Gastroesophageal sphincter (tissue), 4 donors: Measurements from ENCODE around the gene KLHL30. TPM values are rescaled to one million over a fixed set of nuclear protein-coding genes. Genes with fewer than 3 reads are reported as not detected.

ENCODE experiments used
- ATAC-seq: fragments of 150-250 bp; one replicate; pipeline ENCODE4 v1.9.1; 2016; ENCODE audit warnings: mild to moderate bottlenecking, moderate library complexity
- H3K27ac ChIP-seq, 4 donors: fragments of 200-600 bp; sonication (generic) in 3 of 4; 1 replicate in 3 of 4; 2 replicates in 1 of 4; pipeline ENCODE4 v1.5.1; 2016 to 2019
- H3K27me3 ChIP-seq: fragments of 200-600 bp; sonication (generic); one replicate; pipeline ENCODE4 v1.5.1; 2019
- H3K36me3 ChIP-seq, 2 donors: fragments of 200-600 bp; sonication (generic); one replicate each; pipeline ENCODE4 v1.5.1; 2019; ENCODE audit warnings: control low read depth in 1 of 2
- H3K4me1 ChIP-seq, 3 donors: fragments of 200-600 bp; sonication (generic); 1 replicate in 2 of 3; 2 replicates in 1 of 3; pipeline ENCODE4 v1.5.1; 2016 to 2019; ENCODE audit warnings: control low read depth in 2 of 3
- H3K4me3 ChIP-seq, 2 donors: fragments of 200-600 bp; sonication (generic); one replicate each; pipeline ENCODE4 v1.5.1; 2019; ENCODE audit warnings: mild to moderate bottlenecking in 1 of 2, moderate library complexity in 1 of 2
- H3K9me3 ChIP-seq, 3 donors: fragments of 200-600 bp; sonication (generic); one replicate each; pipeline ENCODE4 v1.5.1; 2017 to 2019; ENCODE audit warnings: control low read depth in 2 of 3
- EP300 ChIP-seq: sonication (generic); formaldehyde crosslinking; IDR thresholded peaks from one replicate; pipeline ENCODE4 v1.6.1; 2017; ENCODE audit warnings: antibody characterized with exemption, mild to moderate bottlenecking
- POLR2A ChIP-seq, 2 donors: fragments of 450-650 bp; IDR thresholded peaks; one replicate each; pipeline ENCODE4 v1.6.1; 2017; ENCODE audit warnings: antibody characterized with exemption in 2 of 2, mild to moderate bottlenecking in 2 of 2, moderate library complexity in 1 of 2
- POLR2AphosphoS5 ChIP-seq: sonication (generic); formaldehyde crosslinking; IDR thresholded peaks from one replicate; pipeline ENCODE4 v1.6.1; 2017; ENCODE audit warnings: antibody characterized with exemption
- WGBS, 2 donors: methylation state at CpG; one replicate each; pipeline ENCODE4 v1.1.5; 2018; ENCODE audit warnings: low coverage in 1 of 2; 5-methylcytosine and 5-hydroxymethylcytosine counted together
- total RNA-seq, 4 donors: library from RNA; depleted of rRNA; stranded (reverse); fragments of >200 nt; gene quantifications; one replicate each; pipeline ENCODE4 v1.1.0, GENCODE V29; 2016
- TF ChIP-seq, protein P1 (sequence below), 4 experiments: fragments of 200-600 bp in 2 of 4; fragments of 450-650 bp in 2 of 4; sonication (generic) in 1 of 4; IDR thresholded peaks; one replicate each; pipeline ENCODE4 v1.5.1; 2017 to 2019; ENCODE audit warnings: antibody characterized with exemption in 4 of 4, mild to moderate bottlenecking in 2 of 4, moderate library complexity in 2 of 4

Gene KLHL30
- total RNA-seq, 4 donors from 2014 or later, result 1.3 to 8.1 (median 3.7) TPM

- no peak for TF ChIP-seq POLR2AphosphoS5
- no peak for TF ChIP-seq POLR2A (IDR thresholded peaks at IDR 0.05)
- no peak for TF ChIP-seq EP300
- TF ChIP-seq, protein P1, sequence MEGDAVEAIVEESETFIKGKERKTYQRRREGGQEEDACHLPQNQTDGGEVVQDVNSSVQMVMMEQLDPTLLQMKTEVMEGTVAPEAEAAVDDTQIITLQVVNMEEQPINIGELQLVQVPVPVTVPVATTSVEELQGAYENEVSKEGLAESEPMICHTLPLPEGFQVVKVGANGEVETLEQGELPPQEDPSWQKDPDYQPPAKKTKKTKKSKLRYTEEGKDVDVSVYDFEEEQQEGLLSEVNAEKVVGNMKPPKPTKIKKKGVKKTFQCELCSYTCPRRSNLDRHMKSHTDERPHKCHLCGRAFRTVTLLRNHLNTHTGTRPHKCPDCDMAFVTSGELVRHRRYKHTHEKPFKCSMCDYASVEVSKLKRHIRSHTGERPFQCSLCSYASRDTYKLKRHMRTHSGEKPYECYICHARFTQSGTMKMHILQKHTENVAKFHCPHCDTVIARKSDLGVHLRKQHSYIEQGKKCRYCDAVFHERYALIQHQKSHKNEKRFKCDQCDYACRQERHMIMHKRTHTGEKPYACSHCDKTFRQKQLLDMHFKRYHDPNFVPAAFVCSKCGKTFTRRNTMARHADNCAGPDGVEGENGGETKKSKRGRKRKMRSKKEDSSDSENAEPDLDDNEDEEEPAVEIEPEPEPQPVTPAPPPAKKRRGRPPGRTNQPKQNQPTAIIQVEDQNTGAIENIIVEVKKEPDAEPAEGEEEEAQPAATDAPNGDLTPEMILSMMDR (IDR thresholded peaks at IDR 0.05), result no peak
- no peak within 1 kb of the TSS for H3K4me3 ChIP-seq
- no peak for ATAC-seq
- H3K4me1 ChIP-seq, result no peaks in the 10 kb centered on the region
- no peaks in the 10 kb centered on the region for H3K9me3 ChIP-seq
- no peaks in the 10 kb centered on the region for H3K36me3 ChIP-seq
- H3K27ac ChIP-seq, result peak within 1 kb of the TSS in 1 of 4 donors; percentile 33
- WGBS, 2 donors, result no CpG with 5 or more reads among the region's 38 CpGs
- no peaks in the 10 kb centered on the region for H3K27me3 ChIP-seq
These were observed 38.2 kb upstream of the KLHL30 start, which contains the start of gene ESPNL for GRCh38 chr2:238100049-238100820. ESPNL (plus strand) TSS chr2:238100340; CDS start chr2:238100420, 80 bp downstream.

- Histone ChIP-seq H3K27ac (no peak overlapping the region), H3K27me3 (no peaks in the 10 kb centered on the region), H3K4me3 (no peak overlapping the region), H3K4me1 (no peaks in the 10 kb centered on the region), H3K36me3 (no peaks in the 10 kb centered on the region), H3K9me3 (no peaks in the 10 kb centered on the region)
- no peak for ATAC-seq
- TF ChIP-seq POLR2AphosphoS5, result no peak
- no peak for TF ChIP-seq POLR2A (IDR thresholded peaks at IDR 0.05)
- TF ChIP-seq EP300, result no peak
- TF ChIP-seq, protein P1 (IDR thresholded peaks at IDR 0.05), result no peak
- WGBS, 2 donors, result 100% methylated on average over 1 of the region's 28 CpGs; no CpG with 5 or more reads in 1 of the 2 donors
These were observed 37.4 kb upstream of the KLHL30 start for GRCh38 chr2:238100821-238101771.

GRCh38 chr2:238101891-238102841 is 36.3 kb upstream of the KLHL30 start:
- H3K4me1 ChIP-seq, result no peaks in the 10 kb centered on the region
- peaks cover 2% of the 10 kb centered on the region for H3K27me3 ChIP-seq
- no peaks in the 10 kb centered on the region for H3K9me3 ChIP-seq
- H3K4me3 ChIP-seq, result no peak overlapping the region
- H3K36me3 ChIP-seq, result no peaks in the 10 kb centered on the region
- TF ChIP-seq, protein P1 (IDR thresholded peaks at IDR 0.05), result no peak
- TF ChIP-seq POLR2A (IDR thresholded peaks at IDR 0.05) (no peak), EP300 (no peak), POLR2AphosphoS5 (no peak)
- 68 to 84% methylated on average over 2 to 4 of the region's 30 CpGs for WGBS, 2 donors
- no peak for ATAC-seq
- no peak overlapping the region for H3K27ac ChIP-seq

DNA sequence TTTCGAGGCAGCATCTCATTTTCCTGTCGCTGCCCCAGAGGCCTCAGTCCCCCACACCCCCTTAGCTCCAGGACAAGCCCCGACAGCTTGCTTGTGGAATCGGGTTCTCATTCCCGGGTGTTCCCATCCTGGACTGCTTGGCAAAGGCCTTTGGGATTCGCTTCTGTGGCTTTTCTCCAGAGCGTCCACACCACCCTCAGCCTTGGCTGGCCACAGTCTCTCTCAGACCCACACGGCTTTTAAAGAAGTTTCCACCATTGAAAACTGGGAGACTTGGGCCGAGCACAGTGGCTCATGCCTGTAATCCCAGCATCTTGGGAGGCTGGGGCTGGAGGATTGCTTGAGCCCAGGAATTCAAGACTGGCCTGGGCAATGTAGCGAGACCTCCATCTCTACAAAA is 35.6 kb upstream of the KLHL30 start:
- TF ChIP-seq, protein P1 (IDR thresholded peaks at IDR 0.05), result no peak
- no peak for TF ChIP-seq POLR2AphosphoS5
- TF ChIP-seq POLR2A (IDR thresholded peaks at IDR 0.05), result no peak
- no peak for TF ChIP-seq EP300
- ATAC-seq, result no peak

More for the DNA sequence above, 35.6 kb upstream of the KLHL30 start:
- Histone ChIP-seq H3K4me1 (no peaks in the 10 kb centered on the region), H3K9me3 (no peaks in the 10 kb centered on the region), H3K27ac (no peak overlapping the region), H3K36me3 (no peaks in the 10 kb centered on the region), H3K27me3 (peaks cover 8% of the 10 kb centered on the region), H3K4me3 (no peak overlapping the region)
- WGBS, 2 donors, result 82 to 84% methylated on average over 3 to 6 of the region's 10 CpGs
